SU-DHL-6 (cell line): Measurements from ENCODE around the gene SYT2.

Source experiments
- H2AFZ ChIP-seq: fragments of 200-600 bp; sonication (generic); 2 replicates; pipeline ENCODE4 v1.6.1; 2014; ENCODE audit warnings: low read depth, mild to moderate bottlenecking, moderate library complexity, mixed read lengths, antibody characterized with exemption, low read length; ENCODE audit not compliant: severe bottlenecking
- H3F3A ChIP-seq: fragments of 200-600 bp; shearing (Covaris generic); 2 replicates; pipeline ENCODE4 v1.6.0; 2016; ENCODE audit warnings: antibody characterized with exemption, mild to moderate bottlenecking; ENCODE audit not compliant: insufficient read depth
- H3K27ac ChIP-seq: fragments of 200-600 bp; sonication (generic); 2 replicates; pipeline ENCODE4 v1.5.1; 2016; ENCODE audit warnings: low read depth, mild to moderate bottlenecking, low read length, moderate library complexity, mixed read lengths
- H3K27me3 ChIP-seq: fragments of 200-600 bp; sonication (generic), shearing (Covaris generic); 2 replicates; pipeline ENCODE4 v1.6.0; 2014; ENCODE audit warnings: mild to moderate bottlenecking, low read length
- H3K36me3 ChIP-seq: fragments of 200-600 bp; sonication (generic); 2 replicates; pipeline ENCODE4 v1.6.1; 2014; ENCODE audit warnings: mild to moderate bottlenecking, low read length, mixed read lengths
- H3K4me2 ChIP-seq: fragments of 300-600, 200-600 bp; shearing (Covaris generic), sonication (generic); 2 replicates; pipeline ENCODE4 v1.6.0; 2014; ENCODE audit warnings: low read length, low read depth, mild to moderate bottlenecking; ENCODE audit not compliant: poor library complexity, severe bottlenecking
- H3K4me3 ChIP-seq: fragments of 200-600 bp; sonication (generic); 2 replicates; pipeline ENCODE4 v1.5.1; 2014; ENCODE audit warnings: antibody characterized with exemption, low read length, mild to moderate bottlenecking, mixed read lengths; ENCODE audit not compliant: insufficient read depth, poor library complexity, severe bottlenecking
- H3K79me2 ChIP-seq: fragments of 200-600 bp; sonication (generic); 2 replicates; pipeline ENCODE4 v1.6.1; 2014; ENCODE audit warnings: mild to moderate bottlenecking, low read length, moderate library complexity; ENCODE audit not compliant: insufficient read depth
- H3K9ac ChIP-seq: fragments of 200-600 bp; sonication (generic); 2 replicates; pipeline ENCODE4 v1.7.0; 2014; ENCODE audit warnings: mild to moderate bottlenecking, low read length
- H3K9me2 ChIP-seq: fragments of 200-600 bp; sonication (generic); replicated peaks from 2 replicates; pipeline ENCODE4 v1.6.1; 2014; ENCODE audit warnings: low read length; ENCODE audit not compliant: insufficient read depth
- H3K9me3 ChIP-seq: fragments of 200-600 bp; sonication (generic); 2 replicates; pipeline ENCODE4 v1.6.1; 2014; ENCODE audit warnings: low read length, mixed read lengths; ENCODE audit not compliant: insufficient read depth
- H4K20me1 ChIP-seq: fragments of 200-600 bp; sonication (generic); 2 replicates; pipeline ENCODE4 v1.6.1; 2014; ENCODE audit warnings: low read depth, mild to moderate bottlenecking, antibody characterized with exemption, low read length, moderate library complexity, mixed read lengths
- EZH2phosphoT487 ChIP-seq: fragments of 200-600 bp; sonication (generic), shearing (Covaris generic); conservative IDR thresholded peaks from 2 replicates; pipeline ENCODE4 v1.6.1; 2018; ENCODE audit warnings: mild to moderate bottlenecking, antibody characterized with exemption, low read length, moderate library complexity, mixed read lengths
- TF ChIP-seq, protein P1 (sequence below): fragments of 200-600 bp; sonication (generic); IDR thresholded peaks from one replicate; pipeline ENCODE4 v1.5.1; 2017; ENCODE audit warnings: antibody characterized with exemption, mild to moderate bottlenecking, low read length, moderate library complexity; ENCODE audit not compliant: insufficient read depth, poor library complexity, severe bottlenecking

SYT2 gene

DNA sequence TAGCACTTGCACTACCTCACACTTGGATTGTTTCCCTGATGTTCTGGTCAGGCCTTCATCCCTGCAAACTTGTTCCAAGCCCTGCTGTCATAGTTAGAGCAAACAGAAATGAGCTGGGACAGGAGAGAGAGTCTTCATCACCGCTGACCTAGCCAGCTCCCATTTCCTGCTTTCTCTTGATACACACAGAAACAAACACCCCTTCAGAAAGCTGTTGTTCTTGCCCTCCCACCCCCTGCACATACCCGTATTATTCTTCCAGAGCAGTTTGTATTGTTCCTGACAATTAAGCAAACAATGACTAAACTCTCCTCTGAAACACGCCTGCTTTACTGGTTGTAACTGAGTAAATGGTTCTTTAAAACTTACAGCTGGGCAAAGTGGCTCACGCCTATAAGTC lies 2.9 kb upstream of the SYT2 start:
- Histone ChIP-seq H3K27ac (no peak overlapping the region), H3F3A (no peaks in the 10 kb centered on the region), H4K20me1 (no peaks in the 10 kb centered on the region), H3K36me3 (no peaks in the 10 kb centered on the region), H3K79me2 (no peaks in the 10 kb centered on the region), H2AFZ (no peak overlapping the region), H3K9ac (no peak overlapping the region), H3K27me3 (no peaks in the 10 kb centered on the region; the same call in 1 of the 2 replicates), H3K9me3 (no peaks in the 10 kb centered on the region), H3K4me2 (no peak overlapping the region), H3K9me2 (no peaks in the 10 kb centered on the region), H3K4me3 (no peak overlapping the region)
- TF ChIP-seq, protein P1, sequence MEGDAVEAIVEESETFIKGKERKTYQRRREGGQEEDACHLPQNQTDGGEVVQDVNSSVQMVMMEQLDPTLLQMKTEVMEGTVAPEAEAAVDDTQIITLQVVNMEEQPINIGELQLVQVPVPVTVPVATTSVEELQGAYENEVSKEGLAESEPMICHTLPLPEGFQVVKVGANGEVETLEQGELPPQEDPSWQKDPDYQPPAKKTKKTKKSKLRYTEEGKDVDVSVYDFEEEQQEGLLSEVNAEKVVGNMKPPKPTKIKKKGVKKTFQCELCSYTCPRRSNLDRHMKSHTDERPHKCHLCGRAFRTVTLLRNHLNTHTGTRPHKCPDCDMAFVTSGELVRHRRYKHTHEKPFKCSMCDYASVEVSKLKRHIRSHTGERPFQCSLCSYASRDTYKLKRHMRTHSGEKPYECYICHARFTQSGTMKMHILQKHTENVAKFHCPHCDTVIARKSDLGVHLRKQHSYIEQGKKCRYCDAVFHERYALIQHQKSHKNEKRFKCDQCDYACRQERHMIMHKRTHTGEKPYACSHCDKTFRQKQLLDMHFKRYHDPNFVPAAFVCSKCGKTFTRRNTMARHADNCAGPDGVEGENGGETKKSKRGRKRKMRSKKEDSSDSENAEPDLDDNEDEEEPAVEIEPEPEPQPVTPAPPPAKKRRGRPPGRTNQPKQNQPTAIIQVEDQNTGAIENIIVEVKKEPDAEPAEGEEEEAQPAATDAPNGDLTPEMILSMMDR = no peak
- no peak for TF ChIP-seq EZH2phosphoT487

DNA sequence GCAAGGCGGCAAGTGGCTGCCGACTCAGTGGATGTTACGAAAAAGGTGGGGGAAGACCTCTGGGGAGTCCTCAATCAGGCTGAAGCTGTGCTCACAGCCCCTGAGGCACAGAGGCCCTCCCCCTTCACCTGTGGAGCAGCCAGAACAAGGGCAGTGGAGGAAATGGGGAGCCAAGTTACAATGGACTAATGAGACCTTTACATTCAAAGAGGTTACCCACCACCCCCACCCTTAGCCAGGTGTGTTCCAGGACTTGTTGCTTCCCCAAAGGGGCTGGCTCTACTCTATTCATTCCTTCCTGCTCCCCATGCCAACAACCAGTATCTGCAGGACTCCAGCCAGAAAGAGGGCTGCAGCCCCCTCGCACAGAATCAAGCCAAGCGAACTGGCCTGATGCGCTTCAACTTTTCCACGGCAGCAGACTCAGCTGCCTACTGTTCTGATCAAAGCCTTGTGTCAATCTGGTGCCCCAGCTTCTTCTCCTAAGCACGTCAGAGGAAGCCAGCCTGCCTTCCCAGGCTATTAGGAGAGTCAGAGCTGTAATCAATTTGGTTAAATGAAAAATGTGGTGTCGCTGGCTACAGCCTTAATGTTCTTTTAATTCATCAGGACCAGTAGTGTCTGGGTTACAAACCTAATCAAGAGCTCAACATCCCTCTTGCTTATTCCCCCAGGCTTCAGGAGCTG lies 1.8 kb upstream of the SYT2 start:
- Histone ChIP-seq H3K4me3 (no peak overlapping the region), H2AFZ (no peak overlapping the region), H3K9me2 (no peaks in the 10 kb centered on the region), H3K36me3 (no peaks in the 10 kb centered on the region), H3K27ac (no peak overlapping the region), H3K9me3 (no peaks in the 10 kb centered on the region), H3K79me2 (no peaks in the 10 kb centered on the region), H3F3A (no peaks in the 10 kb centered on the region), H4K20me1 (no peaks in the 10 kb centered on the region), H3K9ac (no peak overlapping the region), H3K4me2 (no peak overlapping the region), H3K27me3 (no peaks in the 10 kb centered on the region; the same call in 1 of the 2 replicates)
- TF ChIP-seq, protein P1 = no peak
- TF ChIP-seq EZH2phosphoT487 = no peak

DNA sequence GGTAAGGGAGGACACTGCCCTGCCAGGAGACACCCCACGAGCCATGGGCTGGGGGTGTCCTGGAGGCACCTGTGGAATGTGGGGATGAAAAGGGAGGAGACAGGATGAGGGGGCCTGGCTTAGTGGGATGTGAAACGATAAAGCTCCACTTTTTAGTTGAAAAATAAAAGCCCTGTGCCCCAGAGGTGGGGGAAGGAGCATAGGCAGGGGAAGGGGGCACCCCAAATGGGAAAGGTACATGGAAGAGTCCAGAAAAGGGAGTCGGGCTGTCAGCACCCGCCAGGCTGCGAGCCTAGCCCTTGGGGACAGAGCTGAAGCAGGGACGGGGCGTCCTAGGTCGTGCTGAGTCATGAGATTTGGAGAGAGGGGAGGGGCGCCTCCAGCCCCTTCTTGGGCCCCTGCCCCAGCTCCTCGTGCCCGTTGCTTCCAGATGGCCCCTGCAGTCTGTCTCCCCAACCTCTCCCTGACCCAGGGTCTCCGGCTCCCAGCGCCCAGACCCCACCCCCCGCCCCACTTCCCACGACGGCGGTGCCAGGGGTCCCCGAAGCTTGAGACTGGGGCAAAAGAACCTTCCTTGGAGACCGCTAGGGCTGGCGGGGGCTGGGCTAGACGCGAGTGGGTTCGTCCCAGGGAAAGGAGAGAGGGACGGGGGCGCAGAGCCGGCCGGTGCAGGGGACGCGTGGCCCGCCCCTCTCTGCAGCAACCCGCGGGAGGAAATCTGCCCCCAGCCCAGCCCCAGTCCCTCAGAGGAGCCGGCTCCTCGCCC lies 795 bp downstream of the SYT2 start:
- no peak overlapping the region for H3K4me3 ChIP-seq
- TF ChIP-seq EZH2phosphoT487 = no peak
- TF ChIP-seq, protein P1 = no peak
- H3K27me3 ChIP-seq = no peaks in the 10 kb centered on the region

More for the DNA sequence above, 795 bp downstream of the SYT2 start:
- H3K9me2 ChIP-seq = no peaks in the 10 kb centered on the region
- no peak overlapping the region for H3K9ac ChIP-seq
- H3F3A ChIP-seq = no peaks in the 10 kb centered on the region
- H4K20me1 ChIP-seq = no peaks in the 10 kb centered on the region
- no peaks in the 10 kb centered on the region for H3K36me3 ChIP-seq
- H2AFZ ChIP-seq = no peak overlapping the region
- no peak overlapping the region for H3K27ac ChIP-seq
- no peaks in the 10 kb centered on the region for H3K9me3 ChIP-seq
- H3K79me2 ChIP-seq = no peaks in the 10 kb centered on the region
- no peak overlapping the region for H3K4me2 ChIP-seq
